Measurements from ENCODE around the gene ALX3.

DNA sequence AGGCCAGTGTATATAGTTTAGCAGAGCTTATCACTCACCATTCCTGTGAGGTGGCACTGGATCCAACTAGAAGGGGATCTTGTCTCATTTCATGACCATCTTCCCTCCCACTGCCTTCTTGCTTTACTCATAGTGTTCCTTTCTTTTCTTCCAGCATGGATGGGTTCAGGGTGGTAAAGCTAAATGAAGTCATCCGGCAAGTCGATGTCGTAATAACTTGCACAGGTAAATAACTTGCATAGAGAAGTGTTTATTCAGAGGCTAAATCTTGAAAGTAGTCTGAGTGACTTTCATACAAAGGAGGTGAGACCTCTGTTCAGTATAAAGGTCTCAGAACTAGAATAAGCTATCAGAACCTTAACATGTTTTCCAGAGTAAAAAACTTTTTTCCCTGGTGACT, 52.7 kb downstream of the ALX3 start:
- TF ChIP-seq, protein P1, sequence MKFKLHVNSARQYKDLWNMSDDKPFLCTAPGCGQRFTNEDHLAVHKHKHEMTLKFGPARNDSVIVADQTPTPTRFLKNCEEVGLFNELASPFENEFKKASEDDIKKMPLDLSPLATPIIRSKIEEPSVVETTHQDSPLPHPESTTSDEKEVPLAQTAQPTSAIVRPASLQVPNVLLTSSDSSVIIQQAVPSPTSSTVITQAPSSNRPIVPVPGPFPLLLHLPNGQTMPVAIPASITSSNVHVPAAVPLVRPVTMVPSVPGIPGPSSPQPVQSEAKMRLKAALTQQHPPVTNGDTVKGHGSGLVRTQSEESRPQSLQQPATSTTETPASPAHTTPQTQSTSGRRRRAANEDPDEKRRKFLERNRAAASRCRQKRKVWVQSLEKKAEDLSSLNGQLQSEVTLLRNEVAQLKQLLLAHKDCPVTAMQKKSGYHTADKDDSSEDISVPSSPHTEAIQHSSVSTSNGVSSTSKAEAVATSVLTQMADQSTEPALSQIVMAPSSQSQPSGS (IDR thresholded peaks at IDR 0.05; ENCODE audit: low read length), result no peak
- no peak for TF ChIP-seq SUZ12 (IDR thresholded peaks at IDR 0.05; ENCODE audit: low read length)
- TF ChIP-seq, protein P2, sequence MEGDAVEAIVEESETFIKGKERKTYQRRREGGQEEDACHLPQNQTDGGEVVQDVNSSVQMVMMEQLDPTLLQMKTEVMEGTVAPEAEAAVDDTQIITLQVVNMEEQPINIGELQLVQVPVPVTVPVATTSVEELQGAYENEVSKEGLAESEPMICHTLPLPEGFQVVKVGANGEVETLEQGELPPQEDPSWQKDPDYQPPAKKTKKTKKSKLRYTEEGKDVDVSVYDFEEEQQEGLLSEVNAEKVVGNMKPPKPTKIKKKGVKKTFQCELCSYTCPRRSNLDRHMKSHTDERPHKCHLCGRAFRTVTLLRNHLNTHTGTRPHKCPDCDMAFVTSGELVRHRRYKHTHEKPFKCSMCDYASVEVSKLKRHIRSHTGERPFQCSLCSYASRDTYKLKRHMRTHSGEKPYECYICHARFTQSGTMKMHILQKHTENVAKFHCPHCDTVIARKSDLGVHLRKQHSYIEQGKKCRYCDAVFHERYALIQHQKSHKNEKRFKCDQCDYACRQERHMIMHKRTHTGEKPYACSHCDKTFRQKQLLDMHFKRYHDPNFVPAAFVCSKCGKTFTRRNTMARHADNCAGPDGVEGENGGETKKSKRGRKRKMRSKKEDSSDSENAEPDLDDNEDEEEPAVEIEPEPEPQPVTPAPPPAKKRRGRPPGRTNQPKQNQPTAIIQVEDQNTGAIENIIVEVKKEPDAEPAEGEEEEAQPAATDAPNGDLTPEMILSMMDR (IDR thresholded peaks at IDR 0.05; ENCODE audit: control extremely low read depth in 1 of 3, insufficient read depth in 1 of 3, low read depth in 1 of 3, low read length in 3 of 3), result no peak
- no peak for TF ChIP-seq TAF1 (IDR thresholded peaks at IDR 0.05; ENCODE audit: low read depth, low read length)

Data from H1 (cell line).